ENCODE measurements around the gene NEIL1. TPM values are rescaled to one million over a fixed set of nuclear protein-coding genes. Genes with fewer than 3 reads are reported as not detected.

The NEIL1 gene
- total RNA-seq, 1 donor from 2014 or later = 8.2 TPM

- no peak for TF ChIP-seq CTCF (IDR thresholded peaks at IDR 0.05; ENCODE audit: borderline replicate concordance)
- no peaks in the 10 kb centered on the region for H3K9me3 ChIP-seq (replicated peaks)
- no peak for DNase-seq
- H3K4me3 ChIP-seq = no peak overlapping the region
- no peak overlapping the region for H3K27ac ChIP-seq (replicated peaks)
- H3K36me3 ChIP-seq = peaks cover 37% of the 10 kb centered on the region
- no peaks in the 10 kb centered on the region for H3K27me3 ChIP-seq (ENCODE audit: low read depth)
- intact Hi-C loops (cut with micrococcal nuclease) = no loop called here
- peaks cover 7% of the 10 kb centered on the region for H3K4me1 ChIP-seq
These were observed 6.8 kb downstream of the NEIL1 start for GRCh38 chr15:75353604-75354003.

- no peak for DNase-seq
- Histone ChIP-seq H3K4me1 (no peaks in the 10 kb centered on the region), H3K4me3 (no peak overlapping the region), H3K9me3 (replicated peaks) (no peaks in the 10 kb centered on the region), H3K27ac (replicated peaks) (no peak overlapping the region), H3K36me3 (peaks cover 45% of the 10 kb centered on the region), H3K27me3 (ENCODE audit: low read depth) (no peaks in the 10 kb centered on the region)
- no peak for TF ChIP-seq CTCF (IDR thresholded peaks at IDR 0.05; ENCODE audit: borderline replicate concordance)
- intact Hi-C loops (cut with micrococcal nuclease) = no loop called here
These were observed 7.6 kb downstream of the NEIL1 start for GRCh38 chr15:75354454-75354853.

GRCh38 chr15:75355369-75355768, 8.5 kb downstream of the NEIL1 start:
- intact Hi-C loops (cut with micrococcal nuclease) = no loop called here
- peaks cover 54% of the 10 kb centered on the region for H3K36me3 ChIP-seq
- no peaks in the 10 kb centered on the region for H3K9me3 ChIP-seq (replicated peaks)
- no peak for DNase-seq
- H3K27ac ChIP-seq (replicated peaks) = no peak overlapping the region
- no peak overlapping the region for H3K4me3 ChIP-seq
- H3K27me3 ChIP-seq (ENCODE audit: low read depth) = no peaks in the 10 kb centered on the region
- no peaks in the 10 kb centered on the region for H3K4me1 ChIP-seq
- no peak for TF ChIP-seq CTCF (IDR thresholded peaks at IDR 0.05; ENCODE audit: borderline replicate concordance)

- Histone ChIP-seq H3K36me3 (peaks cover 60% of the 10 kb centered on the region), H3K9me3 (replicated peaks) (no peaks in the 10 kb centered on the region), H3K4me3 (no peak overlapping the region), H3K4me1 (no peaks in the 10 kb centered on the region), H3K27me3 (ENCODE audit: low read depth) (no peaks in the 10 kb centered on the region), H3K27ac (replicated peaks) (no peak overlapping the region)
- TF ChIP-seq CTCF (IDR thresholded peaks at IDR 0.05; ENCODE audit: borderline replicate concordance) = no peak
- intact Hi-C loops (cut with micrococcal nuclease) = no loop called here
- DNase-seq = no peak
These were observed 9.2 kb downstream of the NEIL1 start for GRCh38 chr15:75356006-75356405.

GRCh38 chr15:75356517-75356916, 9.7 kb downstream of the NEIL1 start:
- DNase-seq = no peak
- intact Hi-C loops (cut with micrococcal nuclease) = no loop called here
- Histone ChIP-seq H3K27ac (replicated peaks) (no peak overlapping the region), H3K27me3 (ENCODE audit: low read depth) (no peaks in the 10 kb centered on the region), H3K36me3 (peaks cover 65% of the 10 kb centered on the region), H3K9me3 (replicated peaks) (no peaks in the 10 kb centered on the region), H3K4me1 (no peaks in the 10 kb centered on the region), H3K4me3 (no peak overlapping the region)
- no peak for TF ChIP-seq CTCF (IDR thresholded peaks at IDR 0.05; ENCODE audit: borderline replicate concordance)

All from left ventricle myocardium inferior (tissue), 1 donor.